Dendritic cell treated with granulocyte-macrophage colony-stimulating factor and Interleukin-4, amounts not matched to agents 40 ng/mL and 50 ng/mL, for 4 days (primary cell): Measurements from ENCODE around the gene LLPH.

Experiments
- H3K27ac Mint-ChIP-seq: one replicate; pipeline ENCODE4 v1.8.0; 2022; ENCODE audit warnings: mild to moderate bottlenecking, mixed read lengths
- H3K27me3 Mint-ChIP-seq: one replicate; pipeline ENCODE4 v1.8.0; 2022; ENCODE audit warnings: mild to moderate bottlenecking, mixed read lengths
- H3K36me3 Mint-ChIP-seq: one replicate; pipeline ENCODE4 v1.8.0; 2022; ENCODE audit warnings: low read depth, mixed read lengths
- H3K4me1 Mint-ChIP-seq: one replicate; pipeline ENCODE4 v1.8.0; 2022; ENCODE audit warnings: low read depth, mixed read lengths
- H3K4me3 Mint-ChIP-seq: one replicate; pipeline ENCODE4 v1.8.0; 2022; ENCODE audit warnings: mild to moderate bottlenecking, moderate library complexity, mixed read lengths
- H3K9me3 Mint-ChIP-seq: one replicate; pipeline ENCODE4 v1.8.0; 2022; ENCODE audit warnings: mixed read lengths
- intact Hi-C: fragments of 100-400 bp; cut with micrococcal nuclease; formaldehyde crosslinking; loops from one replicate; pipeline ENCODE4 v1.15.0; 2022

Gene LLPH

DNA sequence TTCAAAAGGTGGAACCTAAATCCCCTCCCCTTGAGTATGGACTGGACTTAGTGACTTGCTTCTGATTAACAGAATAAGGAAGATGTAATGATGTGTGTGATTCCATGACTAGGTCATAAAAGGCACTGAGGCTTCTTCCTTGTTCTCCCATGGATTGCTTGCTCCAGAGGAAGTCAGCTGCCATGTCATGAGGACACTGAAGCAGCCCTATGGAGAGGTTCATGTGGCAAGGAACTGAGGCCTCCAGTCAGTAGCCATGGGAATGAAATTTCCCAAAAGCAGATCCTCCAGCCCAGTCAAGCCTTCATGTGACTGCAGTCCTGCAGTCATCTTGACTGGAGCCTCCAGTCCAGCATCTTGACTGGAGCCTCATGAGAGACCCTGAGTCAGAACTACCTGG, 28.6 kb upstream of the LLPH start:
- Mint-ChIP-seq H3K36me3 (peaks cover 79% of the 10 kb centered on the region), H3K4me3 (no peak overlapping the region), H3K27ac (peak overlapping the region; percentile 67), H3K27me3 (no peaks in the 10 kb centered on the region), H3K4me1 (peaks cover 67% of the 10 kb centered on the region), H3K9me3 (peaks cover 30% of the 10 kb centered on the region)
- intact Hi-C loops = no loop called here

DNA sequence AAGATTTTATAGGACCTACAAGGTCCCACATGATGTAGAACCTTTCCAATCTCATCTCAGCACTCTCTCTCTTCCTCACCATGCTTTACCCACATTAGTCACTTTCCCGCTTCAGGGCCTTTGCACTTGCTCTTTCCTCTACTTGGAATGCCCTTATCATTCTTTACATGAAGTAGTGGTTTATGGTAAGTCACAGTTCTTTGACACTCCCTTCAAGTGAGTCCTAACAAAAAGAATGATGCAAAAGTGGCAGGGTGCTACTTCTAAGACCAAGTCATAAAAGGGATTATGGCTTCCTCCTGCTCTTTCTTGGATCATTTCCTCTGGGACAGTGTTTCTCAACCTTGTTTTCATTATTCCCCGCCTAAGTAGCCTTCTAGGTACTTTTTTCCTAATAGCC, 26.1 kb upstream of the LLPH start:
- intact Hi-C loops = no loop called here
- H3K4me1 Mint-ChIP-seq = peaks cover 48% of the 10 kb centered on the region
- H3K27me3 Mint-ChIP-seq = no peaks in the 10 kb centered on the region
- H3K36me3 Mint-ChIP-seq = peaks cover 69% of the 10 kb centered on the region
- H3K9me3 Mint-ChIP-seq = peaks cover 16% of the 10 kb centered on the region
- H3K27ac Mint-ChIP-seq = no peak overlapping the region
- H3K4me3 Mint-ChIP-seq = no peak overlapping the region

DNA sequence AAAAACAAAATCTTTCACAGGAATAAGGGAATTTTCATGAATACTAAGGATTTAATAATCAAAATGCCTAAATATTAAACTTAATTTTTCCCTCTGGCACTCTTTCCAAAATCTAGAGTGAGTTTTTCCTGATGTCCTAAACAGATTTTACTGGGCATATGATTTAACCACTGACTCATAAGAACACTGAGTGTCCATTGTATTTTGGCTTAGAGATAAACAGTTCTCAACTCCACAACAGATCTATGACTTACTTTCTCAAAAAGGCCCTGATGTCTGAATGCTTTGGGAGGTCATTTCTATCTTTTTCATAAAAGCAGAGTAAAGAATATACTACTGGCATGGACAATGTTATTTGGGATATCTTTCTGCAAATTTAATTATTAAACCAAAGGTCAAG, 24.2 kb upstream of the LLPH start:
- Mint-ChIP-seq H3K27ac (peak overlapping the region; percentile 39), H3K36me3 (peaks cover 71% of the 10 kb centered on the region), H3K4me3 (no peak overlapping the region), H3K27me3 (no peaks in the 10 kb centered on the region), H3K9me3 (peaks cover 14% of the 10 kb centered on the region), H3K4me1 (peaks cover 56% of the 10 kb centered on the region)
- intact Hi-C loops = loop anchor here (5.0 kb wide), 1 partner anchor 33 kb away; the partner anchor contains the start of gene IRAK3

DNA sequence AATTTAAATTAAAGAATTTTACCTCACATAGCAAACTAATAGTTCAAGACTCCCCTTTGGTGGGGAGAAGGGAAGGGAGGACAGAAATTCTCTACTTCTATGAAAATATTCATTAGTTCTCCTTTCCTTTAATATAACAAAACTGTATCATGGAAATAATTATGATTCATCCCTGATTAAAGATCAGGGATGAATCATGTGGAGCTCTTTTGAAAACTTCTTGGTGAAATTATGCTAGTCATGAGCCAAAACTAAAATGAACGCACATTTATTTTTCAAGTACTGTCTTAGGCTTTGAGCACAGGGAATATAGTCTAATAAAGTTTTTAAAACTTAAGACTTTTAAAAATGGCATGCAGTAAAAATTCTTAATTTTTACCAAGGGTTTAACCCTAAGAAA, 22.2 kb upstream of the LLPH start:
- peaks cover 66% of the 10 kb centered on the region for H3K36me3 Mint-ChIP-seq
- no peaks in the 10 kb centered on the region for H3K9me3 Mint-ChIP-seq
- intact Hi-C loops = loop anchor here (5.0 kb wide), 1 partner anchor 35 kb away; the partner anchor contains the start of gene IRAK3
- H3K27ac Mint-ChIP-seq = no peak overlapping the region
- H3K27me3 Mint-ChIP-seq = no peaks in the 10 kb centered on the region
- H3K4me3 Mint-ChIP-seq = no peak overlapping the region
- H3K4me1 Mint-ChIP-seq = peaks cover 46% of the 10 kb centered on the region

DNA sequence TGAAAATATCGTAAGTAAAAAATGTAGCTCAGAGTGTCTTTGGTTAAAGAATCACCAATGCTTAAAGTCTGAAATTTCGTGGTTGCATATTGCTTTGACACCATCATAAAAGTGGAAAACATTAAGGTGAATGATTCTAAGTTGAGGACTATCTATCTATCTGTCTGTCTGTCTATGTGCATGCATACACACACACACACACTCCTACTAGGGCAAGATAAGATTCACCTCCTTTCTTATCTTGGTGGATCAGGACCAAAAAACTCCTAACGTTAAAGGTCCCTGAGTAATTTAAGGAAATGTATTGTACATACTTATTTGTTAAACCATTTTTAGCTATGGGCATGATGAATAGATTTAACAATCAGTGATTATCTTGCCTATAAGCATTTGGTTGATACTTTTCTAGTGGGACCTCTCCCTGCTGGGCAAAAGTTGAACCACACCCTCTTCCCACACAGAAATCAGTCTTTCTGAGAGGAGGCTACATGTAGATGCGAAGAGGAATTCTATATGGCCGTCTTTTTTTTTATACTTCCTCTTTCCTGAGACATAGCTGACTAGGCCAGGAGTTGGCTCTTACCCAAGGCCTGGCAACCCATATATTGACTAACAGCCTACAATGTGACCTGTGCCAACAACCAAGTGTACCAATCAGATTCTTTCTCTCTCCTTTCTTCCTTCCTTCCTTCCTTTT, 19.3 kb upstream of the LLPH start:
- intact Hi-C loops = loop anchor here (5.0 to 10.0 kb wide), 3 partner anchors 37 to 545 kb away; partner anchors contain the start of gene IRAK3
- no peaks in the 10 kb centered on the region for H3K9me3 Mint-ChIP-seq
- peaks cover 53% of the 10 kb centered on the region for H3K36me3 Mint-ChIP-seq
- H3K27me3 Mint-ChIP-seq = no peaks in the 10 kb centered on the region
- no peak overlapping the region for H3K4me3 Mint-ChIP-seq
- peak overlapping the region; percentile 78 for H3K27ac Mint-ChIP-seq
- H3K4me1 Mint-ChIP-seq = peaks cover 38% of the 10 kb centered on the region

DNA sequence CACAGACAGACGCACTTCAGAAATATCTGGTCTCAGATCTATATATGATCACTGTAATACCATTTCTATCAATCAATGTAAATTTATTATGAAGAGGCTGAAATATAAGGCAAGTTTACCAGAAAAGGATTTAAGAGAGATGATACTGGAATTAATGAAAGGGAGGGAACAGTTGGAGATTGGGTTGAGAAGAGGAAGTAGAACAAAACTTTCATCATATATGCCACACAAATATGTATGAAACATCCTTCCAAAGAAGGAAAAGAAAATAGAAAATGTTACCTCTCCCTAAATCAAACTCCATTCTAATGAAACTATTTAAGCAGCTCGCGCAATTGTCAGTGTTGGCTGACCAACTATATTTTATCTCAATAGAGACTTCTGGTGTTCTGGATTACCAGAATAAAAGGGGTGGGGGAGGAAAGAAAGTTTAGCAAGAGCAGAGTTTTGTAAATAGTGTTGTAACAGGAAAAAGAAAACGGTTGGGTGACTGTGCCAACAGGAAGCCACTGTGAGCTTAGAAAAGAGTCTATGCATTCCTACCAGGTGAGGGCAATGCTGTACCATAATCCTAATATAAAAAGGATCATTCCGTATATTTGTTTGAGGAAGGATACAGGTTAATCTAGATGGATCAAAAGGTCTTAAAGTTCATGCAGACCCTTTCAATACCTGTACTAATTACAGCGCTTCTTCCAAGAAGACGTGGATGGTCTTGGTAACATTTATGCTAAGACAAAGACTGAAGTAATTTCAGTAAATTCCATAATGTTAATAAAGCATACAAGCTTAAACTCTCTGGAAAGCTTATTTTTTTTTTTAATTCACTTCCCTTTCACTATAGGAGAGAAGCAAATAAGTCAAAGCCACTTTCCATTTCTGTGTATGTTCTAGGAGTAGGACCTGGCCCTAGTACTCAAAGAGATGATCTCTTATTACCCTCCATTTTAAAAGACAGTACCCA, 14.5 kb upstream of the LLPH start:
- intact Hi-C loops = loop anchor here (10.0 kb wide), 2 partner anchors 260 to 550 kb away; no protein-coding TSS in a partner anchor
- Mint-ChIP-seq H3K4me3 (peak overlapping the region; percentile 9), H3K27ac (peak overlapping the region; percentile 76), H3K9me3 (peaks cover 12% of the 10 kb centered on the region), H3K4me1 (peaks cover 34% of the 10 kb centered on the region), H3K27me3 (no peaks in the 10 kb centered on the region), H3K36me3 (peaks cover 75% of the 10 kb centered on the region)

DNA sequence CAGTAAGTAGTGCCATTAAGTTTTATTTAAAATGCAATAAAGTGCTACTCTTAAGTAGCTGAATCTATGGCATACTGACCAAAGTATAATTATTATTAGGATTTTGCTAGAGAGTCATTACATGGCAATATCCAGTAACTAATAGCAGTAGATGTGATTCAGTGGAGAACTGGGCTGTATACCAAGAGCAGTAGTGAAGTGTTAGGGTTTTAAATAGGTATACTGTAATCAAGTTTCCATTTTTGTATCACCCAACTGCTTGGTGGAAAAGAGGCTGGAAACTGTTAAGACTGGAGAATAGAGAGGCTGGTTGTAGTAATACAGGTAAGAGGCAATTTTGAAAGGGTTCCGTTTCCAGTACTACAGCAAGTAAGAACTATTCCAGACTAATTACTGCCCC, 13.3 kb upstream of the LLPH start:
- Mint-ChIP-seq H3K27ac (no peak overlapping the region), H3K4me1 (peaks cover 30% of the 10 kb centered on the region), H3K27me3 (no peaks in the 10 kb centered on the region), H3K9me3 (peaks cover 17% of the 10 kb centered on the region), H3K36me3 (peaks cover 79% of the 10 kb centered on the region), H3K4me3 (no peak overlapping the region)
- intact Hi-C loops = loop anchor here (10.0 kb wide), 2 partner anchors 261 to 551 kb away; no protein-coding TSS in a partner anchor

DNA sequence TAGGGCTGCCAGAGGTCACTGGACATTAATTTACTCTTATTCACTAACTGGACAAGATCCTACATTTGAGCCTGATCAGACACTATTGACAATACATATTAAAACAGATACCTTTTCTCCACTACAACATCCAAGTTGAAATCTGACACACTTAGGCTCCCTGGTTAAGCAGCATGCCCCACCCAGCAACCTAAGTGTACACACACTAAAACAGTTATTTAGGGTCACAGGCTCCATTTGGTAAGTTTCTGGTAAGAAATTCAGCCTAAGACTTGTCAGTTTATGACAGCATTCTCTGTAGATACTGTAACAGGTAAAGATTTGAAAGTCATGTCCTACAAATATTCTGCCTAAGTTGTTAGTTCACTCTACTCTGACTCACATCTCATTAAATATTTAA, 12.3 kb upstream of the LLPH start:
- intact Hi-C loops = loop anchor here (10.0 kb wide), 2 partner anchors 262 to 552 kb away; no protein-coding TSS in a partner anchor
- H3K9me3 Mint-ChIP-seq = peaks cover 17% of the 10 kb centered on the region
- no peak overlapping the region for H3K27ac Mint-ChIP-seq
- no peak overlapping the region for H3K4me3 Mint-ChIP-seq
- H3K4me1 Mint-ChIP-seq = peaks cover 24% of the 10 kb centered on the region
- peaks cover 72% of the 10 kb centered on the region for H3K36me3 Mint-ChIP-seq
- no peaks in the 10 kb centered on the region for H3K27me3 Mint-ChIP-seq

DNA sequence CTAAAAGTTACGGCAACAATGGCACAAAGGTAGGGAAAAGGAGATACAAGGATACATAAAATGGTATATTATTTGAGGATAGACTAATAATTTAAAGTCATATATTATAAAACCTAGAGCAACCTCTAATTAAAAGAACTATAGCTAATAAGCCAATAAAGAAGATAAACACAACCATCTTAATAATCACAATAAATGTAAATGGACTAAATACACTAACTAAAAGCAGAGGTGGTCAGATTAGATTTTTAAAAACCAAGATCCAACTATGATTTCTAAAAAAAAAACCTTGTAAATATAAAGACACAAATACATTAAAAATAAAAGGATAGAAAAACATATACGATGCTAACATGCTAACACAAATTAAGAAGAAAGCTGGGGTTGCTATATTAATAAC, 10.7 kb upstream of the LLPH start:
- intact Hi-C loops = loop anchor here (10.0 kb wide), 2 partner anchors 264 to 554 kb away; no protein-coding TSS in a partner anchor
- Mint-ChIP-seq H3K9me3 (peaks cover 17% of the 10 kb centered on the region), H3K27ac (no peak overlapping the region), H3K4me3 (no peak overlapping the region), H3K27me3 (no peaks in the 10 kb centered on the region), H3K36me3 (peaks cover 81% of the 10 kb centered on the region), H3K4me1 (peaks cover 23% of the 10 kb centered on the region)

DNA sequence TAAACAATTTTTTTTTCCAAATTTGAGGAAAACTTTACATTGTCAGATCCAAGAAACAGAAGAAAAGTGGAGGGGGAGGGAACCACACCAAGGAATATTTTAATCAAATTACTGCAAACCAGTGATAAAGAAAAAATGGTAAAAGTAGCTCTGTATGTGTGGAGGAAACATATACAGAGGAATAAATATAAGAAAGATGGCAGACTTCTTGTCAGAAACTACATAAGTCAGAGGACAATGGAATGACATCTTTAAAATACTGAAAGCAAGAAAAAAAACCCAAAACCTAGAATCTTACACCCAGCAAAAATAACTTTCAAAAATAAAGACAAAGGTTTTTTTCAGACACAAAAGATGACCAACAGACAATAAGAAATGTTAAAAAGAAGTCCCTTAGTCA, 10.2 kb upstream of the LLPH start:
- peaks cover 17% of the 10 kb centered on the region for H3K9me3 Mint-ChIP-seq
- H3K4me1 Mint-ChIP-seq = peaks cover 18% of the 10 kb centered on the region
- no peak overlapping the region for H3K27ac Mint-ChIP-seq
- peaks cover 79% of the 10 kb centered on the region for H3K36me3 Mint-ChIP-seq
- intact Hi-C loops = loop anchor here (10.0 kb wide), 2 partner anchors 264 to 554 kb away; no protein-coding TSS in a partner anchor
- no peaks in the 10 kb centered on the region for H3K27me3 Mint-ChIP-seq
- no peak overlapping the region for H3K4me3 Mint-ChIP-seq

DNA sequence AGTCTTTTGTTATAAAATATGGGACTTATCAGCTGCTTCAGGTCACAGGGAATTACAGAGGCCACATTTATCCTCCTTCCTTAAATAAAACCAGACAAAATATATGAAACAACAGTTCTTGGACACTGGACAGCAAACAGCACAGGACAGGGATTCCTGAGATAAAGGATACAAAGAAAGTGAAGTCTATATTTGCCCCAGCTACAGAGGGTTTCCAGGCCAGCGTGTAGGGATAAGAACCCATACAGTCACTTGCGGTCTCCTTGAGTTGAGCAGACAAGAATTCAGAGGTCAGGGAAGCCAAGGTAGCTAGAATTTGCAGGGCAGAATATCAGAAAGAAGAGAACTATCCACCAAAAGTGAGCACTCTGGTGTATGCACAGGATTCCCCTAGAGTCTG, 8.8 kb upstream of the LLPH start:
- intact Hi-C loops = no loop called here
- peaks cover 69% of the 10 kb centered on the region for H3K36me3 Mint-ChIP-seq
- no peak overlapping the region for H3K4me3 Mint-ChIP-seq
- H3K9me3 Mint-ChIP-seq = peaks cover 17% of the 10 kb centered on the region
- no peak overlapping the region for H3K27ac Mint-ChIP-seq
- no peaks in the 10 kb centered on the region for H3K27me3 Mint-ChIP-seq
- peaks cover 6% of the 10 kb centered on the region for H3K4me1 Mint-ChIP-seq

DNA sequence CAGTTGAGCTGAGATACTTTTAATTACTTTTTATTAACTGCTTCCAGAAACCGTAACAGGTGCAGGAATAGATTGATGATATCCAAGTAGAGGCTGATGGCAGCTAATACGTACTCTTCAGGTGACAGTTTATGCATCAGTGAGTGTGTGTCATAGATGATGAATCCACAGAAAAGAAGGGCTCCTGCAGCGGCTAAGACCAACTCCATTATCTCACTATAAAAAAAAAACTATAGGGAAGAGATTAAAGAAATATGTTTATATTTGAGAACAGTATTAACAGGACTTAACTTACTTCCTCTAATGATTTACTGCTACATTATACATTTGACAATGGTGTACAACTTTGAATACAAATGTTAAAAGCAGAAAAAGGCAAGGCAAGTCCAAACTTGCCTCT, 7.4 kb upstream of the LLPH start:
- Mint-ChIP-seq H3K36me3 (peaks cover 58% of the 10 kb centered on the region), H3K4me3 (no peak overlapping the region), H3K27me3 (no peaks in the 10 kb centered on the region), H3K4me1 (peaks cover 2% of the 10 kb centered on the region), H3K27ac (no peak overlapping the region), H3K9me3 (peaks cover 17% of the 10 kb centered on the region)
- intact Hi-C loops = no loop called here

DNA sequence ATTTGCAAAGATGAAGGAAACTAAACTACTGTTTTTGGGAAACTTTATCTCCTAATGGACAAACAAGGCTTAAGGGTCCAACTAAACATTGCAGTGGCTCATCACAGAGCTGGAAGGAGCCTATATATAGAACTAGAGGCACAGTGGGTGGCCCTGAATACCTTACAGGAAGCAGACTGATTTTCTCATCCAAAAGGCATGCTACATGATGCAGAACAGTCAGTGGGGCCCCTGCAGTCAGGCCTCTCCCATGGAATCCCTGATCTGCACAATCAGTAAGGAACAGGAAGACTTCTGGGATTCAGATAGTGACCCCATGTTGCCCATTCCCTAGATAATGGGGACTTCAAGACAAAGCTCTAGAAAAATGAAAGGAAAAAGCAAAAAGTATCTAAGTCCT, 1.9 kb upstream of the LLPH start:
- no peaks in the 10 kb centered on the region for H3K9me3 Mint-ChIP-seq
- intact Hi-C loops = loop anchor here (5.0 kb wide), 2 partner anchors 35 to 105 kb away; partner anchors contain the start of gene TMBIM4
- no peaks in the 10 kb centered on the region for H3K27me3 Mint-ChIP-seq
- peaks cover 52% of the 10 kb centered on the region for H3K36me3 Mint-ChIP-seq
- no peak overlapping the region for H3K4me3 Mint-ChIP-seq
- no peak overlapping the region for H3K27ac Mint-ChIP-seq
- peaks cover 27% of the 10 kb centered on the region for H3K4me1 Mint-ChIP-seq
